T-cell (primary cell): Measurements from ENCODE around the gene RAB31. TPM values are rescaled to one million over a fixed set of nuclear protein-coding genes. Genes with fewer than 3 reads are reported as not detected.

Experiments used
- ATAC-seq, 4 experiments: fragments of 200-7000 bp in 3 of 4; fragments of 150-1000 bp in 1 of 4; cut with Tn5 transposase; replicated peaks in 1 of 4; 1 replicate in 3 of 4; 2 replicates in 1 of 4; pipeline ENCODE4 v1.10.0; 2021; ENCODE audit warnings: moderate library complexity in 3 of 4, mild to moderate bottlenecking in 2 of 4, moderate number of reproducible peaks in 1 of 4
- CTCF ChIA-PET, 2 donors: fragments of 300-600 bp; sonication (Branson Sonifier 250); formaldehyde crosslinking; loops; one replicate each; lab custom pipeline; 2022; ENCODE audit warnings: antibody characterized with exemption in 2 of 2; lab: Charles Lee
- POLR2A ChIA-PET, 2 donors: fragments of 300-600 bp; sonication (Branson Sonifier 250); formaldehyde crosslinking; loops; one replicate each; lab custom pipeline; 2022; ENCODE audit warnings: antibody characterized with exemption in 2 of 2; lab: Charles Lee
- DNase-seq, 35 experiments: peaks; one replicate each; pipeline versions ENCODE4 v3.0.0 to v3.0.0-alpha.2; 2013 to 2023
- H3K27ac ChIP-seq: one replicate; pipeline ENCODE4 v1.5.1; 2013; ENCODE audit warnings: low read length
- H3K27me3 ChIP-seq, 2 experiments: replicated peaks in 1 of 2; 1 replicate in 1 of 2; 2 replicates in 1 of 2; pipeline versions ENCODE4 v1.6.1 to v1.7.0; 2013; ENCODE audit warnings: low read length in 1 of 2, mixed read lengths in 1 of 2; ENCODE audit not compliant: control insufficient read depth in 2 of 2, insufficient read depth in 2 of 2; ENCODE audit errors: extremely low read depth in 1 of 2
- H3K36me3 ChIP-seq, 2 donors: 1 replicate in 1 of 2; 2 replicates in 1 of 2; pipeline versions ENCODE4 v1.6.1 to v1.7.0; 2013; ENCODE audit warnings: low read length in 1 of 2; ENCODE audit not compliant: control insufficient read depth in 2 of 2, insufficient read depth in 1 of 2; ENCODE audit errors: extremely low read depth in 1 of 2
- H3K4me1 ChIP-seq, 2 experiments: 1 replicate in 1 of 2; 2 replicates in 1 of 2; pipeline versions ENCODE4 v1.6.1 to v1.7.0; 2013; ENCODE audit warnings: low read length in 2 of 2, mixed read lengths in 1 of 2; ENCODE audit not compliant: insufficient read depth in 2 of 2, control insufficient read depth in 1 of 2; ENCODE audit errors: extremely low read depth in 1 of 2
- H3K4me3 ChIP-seq, 2 donors: 1 replicate in 1 of 2; 2 replicates in 1 of 2; pipeline versions ENCODE4 v1.5.1 to v1.7.0; 2013; ENCODE audit warnings: mild to moderate bottlenecking in 2 of 2, low read length in 1 of 2, moderate library complexity in 1 of 2; ENCODE audit not compliant: control insufficient read depth in 1 of 2; ENCODE audit errors: extremely low read depth in 1 of 2
- H3K9me3 ChIP-seq: 2 replicates; pipeline ENCODE4 v1.7.0; 2013
- H3K27ac Mint-ChIP-seq, 2 donors: one replicate each; pipeline ENCODE4 v1.8.0; 2020 to 2021; ENCODE audit warnings: mild to moderate bottlenecking in 2 of 2, mixed read lengths in 2 of 2
- H3K27me3 Mint-ChIP-seq, 2 donors: one replicate each; pipeline ENCODE4 v1.8.0; 2021 to 2022; ENCODE audit warnings: mixed read lengths in 2 of 2
- H3K36me3 Mint-ChIP-seq: one replicate; pipeline ENCODE4 v1.8.0; 2021; ENCODE audit warnings: mixed read lengths
- H3K4me1 Mint-ChIP-seq, 3 donors: one replicate each; pipeline ENCODE4 v1.8.0; 2020 to 2022; ENCODE audit warnings: mixed read lengths in 3 of 3, mild to moderate bottlenecking in 1 of 3
- H3K4me3 Mint-ChIP-seq, 3 donors: one replicate each; pipeline ENCODE4 v1.8.0; 2020 to 2022; ENCODE audit warnings: mild to moderate bottlenecking in 3 of 3, mixed read lengths in 3 of 3, moderate library complexity in 3 of 3
- H3K9me3 Mint-ChIP-seq, 3 donors: one replicate each; pipeline ENCODE4 v1.8.0; 2020 to 2022; ENCODE audit warnings: mixed read lengths in 3 of 3
- WGBS: methylation state at CpG from one replicate; pipeline ENCODE4 v1.1.5; 2013; ENCODE audit warnings: missing lambda C conversion rate; ENCODE audit not compliant: insufficient coverage; 5-methylcytosine and 5-hydroxymethylcytosine counted together
- total RNA-seq, 35 experiments: library from RNA in 6 of 35; stranded (reverse) in 6 of 35; fragments of 120-200 nt in 1 of 35; gene quantifications; one replicate each; pipeline versions ENCODE4 v1.2.1 to v1.2.4 and lab custom pipeline; 2013 to 2026

Gene RAB31
- total RNA-seq, 5 donors from 2014 or later (not counting 1 experiment from before 2014, with no cell fraction given), result 0.60 to 2.0 (median 1.5) TPM

- DNase-seq, result no peak
- no peaks in the 10 kb centered on the region for H3K4me1 ChIP-seq
- Mint-ChIP-seq H3K36me3 (no peaks in the 10 kb centered on the region), H3K27me3 (peaks cover 7 to 18% of the 10 kb centered on the region in 2 donors), H3K27ac (no peak overlapping the region), H3K4me3 (no peak overlapping the region), H3K4me1 (no peaks in the 10 kb centered on the region), H3K9me3 (no peaks in the 10 kb centered on the region)
- H3K36me3 ChIP-seq, result no peaks in the 10 kb centered on the region
- ChIA-PET CTCF (no interaction called here), POLR2A (interaction anchor here in 1 of 2 donors (0.6 kb wide), 1 partner anchor 41 kb away, joined by 3 read pairs; no protein-coding TSS in a partner anchor)
- no peak overlapping the region for H3K4me3 ChIP-seq
- H3K9me3 ChIP-seq, result no peaks in the 10 kb centered on the region
- H3K27ac ChIP-seq, result no peak overlapping the region
- no peak for ATAC-seq
- WGBS, result 87% methylated on average over 5 of the region's 13 CpGs
- peaks cover 0 to 9% of the 10 kb centered on the region in 2 experiments for H3K27me3 ChIP-seq
Measured at GRCh38 chr18:9831036-9831722, 123.1 kb downstream of the RAB31 start.

DNA sequence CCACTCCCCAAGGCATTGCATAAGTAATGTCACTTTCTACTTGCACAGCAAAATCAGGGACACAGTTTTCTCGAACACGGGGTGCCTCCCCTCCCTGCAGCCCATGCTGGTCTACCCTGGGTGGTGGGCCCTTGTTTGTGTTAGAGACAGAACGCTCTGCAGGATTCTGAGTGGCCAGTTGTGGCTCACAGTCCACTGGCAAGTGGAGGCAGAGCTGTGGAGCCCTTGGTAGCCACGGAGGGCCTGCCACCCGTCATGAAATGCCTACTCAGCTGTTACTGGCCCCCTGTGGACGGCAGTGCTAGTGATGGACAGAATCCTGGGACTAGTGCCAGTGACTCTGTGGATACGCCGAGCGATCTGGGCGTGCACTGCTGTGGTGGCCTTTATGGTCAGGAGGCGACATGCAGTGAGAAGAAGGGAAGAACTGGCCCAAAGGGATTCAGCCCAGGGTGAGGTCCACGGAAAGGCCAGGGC, 123.7 kb downstream of the RAB31 start:
- ChIA-PET POLR2A (no interaction called here), CTCF (no interaction called here)
- no peaks in the 10 kb centered on the region for H3K9me3 ChIP-seq
- H3K9me3 Mint-ChIP-seq, result no peaks in the 10 kb centered on the region
- no peaks in the 10 kb centered on the region for H3K36me3 Mint-ChIP-seq
- no peak for ATAC-seq
- no peaks in the 10 kb centered on the region for H3K4me1 ChIP-seq
- H3K27me3 ChIP-seq, result peaks cover 0 to 9% of the 10 kb centered on the region in 2 experiments
- no peaks in the 10 kb centered on the region for H3K4me1 Mint-ChIP-seq
- no peak overlapping the region for H3K27ac ChIP-seq
- H3K4me3 ChIP-seq, result no peak overlapping the region
- no peak for DNase-seq
- H3K36me3 ChIP-seq, result no peaks in the 10 kb centered on the region
- peaks cover 8 to 16% of the 10 kb centered on the region in 2 donors for H3K27me3 Mint-ChIP-seq
- 86% methylated on average over 10 of the region's 12 CpGs for WGBS
- no peak overlapping the region for H3K4me3 Mint-ChIP-seq
- H3K27ac Mint-ChIP-seq, result no peak overlapping the region

- Histone ChIP-seq H3K27me3 (peaks cover 0 to 9% of the 10 kb centered on the region in 2 experiments), H3K36me3 (no peaks in the 10 kb centered on the region), H3K27ac (no peak overlapping the region), H3K9me3 (no peaks in the 10 kb centered on the region), H3K4me3 (no peak overlapping the region), H3K4me1 (no peaks in the 10 kb centered on the region)
- Mint-ChIP-seq H3K27ac (no peak overlapping the region), H3K4me3 (no peak overlapping the region), H3K36me3 (no peaks in the 10 kb centered on the region), H3K9me3 (no peaks in the 10 kb centered on the region), H3K4me1 (no peaks in the 10 kb centered on the region), H3K27me3 (peaks cover 7 to 13% of the 10 kb centered on the region in 2 donors)
- DNase-seq (no peak), ATAC-seq (no peak)
- CTCF ChIA-PET, result no interaction called here
- POLR2A ChIA-PET, result no interaction called here
- 92% methylated on average over 20 of the region's 20 CpGs for WGBS
Measured at GRCh38 chr18:9832871-9833270, 124.8 kb downstream of the RAB31 start.

- Mint-ChIP-seq H3K27me3 (peaks cover 14 to 15% of the 10 kb centered on the region in 2 donors), H3K27ac (no peak overlapping the region), H3K4me1 (no peaks in the 10 kb centered on the region), H3K4me3 (no peak overlapping the region), H3K36me3 (no peaks in the 10 kb centered on the region), H3K9me3 (no peaks in the 10 kb centered on the region)
- ATAC-seq (no peak), DNase-seq (no peak)
- Histone ChIP-seq H3K27me3 (peaks cover 0 to 10% of the 10 kb centered on the region in 2 experiments), H3K4me3 (no peak overlapping the region), H3K27ac (no peak overlapping the region), H3K36me3 (no peaks in the 10 kb centered on the region), H3K9me3 (no peaks in the 10 kb centered on the region), H3K4me1 (no peaks in the 10 kb centered on the region)
- POLR2A ChIA-PET, result no interaction called here
- CTCF ChIA-PET, result no interaction called here
- WGBS, result no CpG with 5 or more reads among the region's 2 CpGs
Measured at GRCh38 chr18:9834551-9834950, 126.5 kb downstream of the RAB31 start.

GRCh38 chr18:9835113-9835755, 127.1 kb downstream of the RAB31 start:
- peaks cover 14 to 15% of the 10 kb centered on the region in 2 donors for H3K27me3 Mint-ChIP-seq
- H3K4me3 Mint-ChIP-seq, result no peak overlapping the region
- CTCF ChIA-PET, result no interaction called here

GRCh38 chr18:9835825-9836224, 127.7 kb downstream of the RAB31 start:
- ChIA-PET CTCF (no interaction called here), POLR2A (no interaction called here)
- Mint-ChIP-seq H3K27me3 (peaks cover 14 to 15% of the 10 kb centered on the region in 2 donors), H3K36me3 (no peaks in the 10 kb centered on the region), H3K4me1 (no peaks in the 10 kb centered on the region), H3K9me3 (no peaks in the 10 kb centered on the region), H3K4me3 (no peak overlapping the region), H3K27ac (no peak overlapping the region)
- Histone ChIP-seq H3K9me3 (no peaks in the 10 kb centered on the region), H3K27ac (no peak overlapping the region), H3K4me1 (no peaks in the 10 kb centered on the region), H3K27me3 (peaks cover 0 to 14% of the 10 kb centered on the region in 2 experiments), H3K36me3 (no peaks in the 10 kb centered on the region), H3K4me3 (no peak overlapping the region)
- ATAC-seq (no peak), DNase-seq (no peak)
- WGBS, result no CpG with 5 or more reads among the region's 10 CpGs

More at GRCh38 chr18:9835113-9835755, 127.1 kb downstream of the RAB31 start:
- POLR2A ChIA-PET, result no interaction called here
- Histone ChIP-seq H3K4me3 (no peak overlapping the region), H3K36me3 (no peaks in the 10 kb centered on the region), H3K27me3 (peaks cover 0 to 14% of the 10 kb centered on the region in 2 experiments), H3K9me3 (no peaks in the 10 kb centered on the region), H3K4me1 (no peaks in the 10 kb centered on the region), H3K27ac (no peak overlapping the region)
- Mint-ChIP-seq H3K4me1 (no peaks in the 10 kb centered on the region), H3K36me3 (no peaks in the 10 kb centered on the region), H3K27ac (no peak overlapping the region), H3K9me3 (no peaks in the 10 kb centered on the region)
- no peak for DNase-seq
- no peak for ATAC-seq
- WGBS, result 82% methylated on average over 10 of the region's 11 CpGs
